NOMO-1 treated with dmso at 0.1 percent for 144 hours (cell line): ENCODE data around the gene AKAP13.
"Not testable (repeated sequence)": the region's sequence is repeated elsewhere in the genome, so short reads cannot be mapped to it uniquely, and the experiment has no call there.

ENCODE experiments used
- DNase-seq: peaks from one replicate; lab custom pipeline; 2025; ENCODE audit not compliant: unreplicated experiment; lab: John Stamatoyannopoulos, UW

The AKAP13 gene

DNA sequence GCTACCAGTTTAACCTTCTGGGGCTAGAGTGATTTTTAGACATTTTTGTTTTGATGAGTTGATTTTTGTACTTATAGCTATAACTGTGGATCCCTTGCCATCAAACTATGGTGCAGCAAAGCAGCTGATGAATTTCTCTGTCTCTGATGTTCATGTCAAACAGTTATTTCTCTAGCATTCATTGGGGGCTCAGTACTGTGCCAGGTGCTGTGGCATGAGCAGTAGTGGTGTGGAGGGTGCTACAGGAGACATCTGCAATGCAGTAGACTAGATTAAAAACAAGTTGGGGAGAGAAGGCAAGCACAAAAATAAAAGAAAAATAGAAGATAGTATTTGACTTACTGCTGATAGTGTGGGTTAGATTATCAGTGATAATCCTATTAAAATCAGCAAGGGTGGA lies 95.3 kb downstream of the AKAP13 start:
- no peak for DNase-seq

DNA sequence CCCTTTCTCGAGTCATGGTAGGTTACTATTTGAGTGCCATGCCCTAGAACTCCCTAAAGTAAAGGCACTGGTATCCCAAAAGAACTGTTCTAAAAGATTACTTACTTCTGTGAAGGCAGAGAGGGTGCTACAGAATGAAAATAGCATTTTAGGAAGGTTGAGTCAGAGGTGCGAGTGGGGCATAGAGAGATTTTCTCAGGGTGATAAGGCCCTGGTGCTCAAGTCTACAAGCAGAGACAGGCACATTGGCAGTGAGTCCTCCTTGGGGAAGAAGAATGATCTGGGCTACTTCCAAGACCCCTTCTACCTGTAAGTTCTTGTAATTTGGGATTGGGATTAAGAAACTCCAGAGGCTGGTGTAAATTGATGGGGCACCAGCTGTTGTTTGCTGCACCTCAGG lies 96.7 kb downstream of the AKAP13 start:
- no peak for DNase-seq

DNA sequence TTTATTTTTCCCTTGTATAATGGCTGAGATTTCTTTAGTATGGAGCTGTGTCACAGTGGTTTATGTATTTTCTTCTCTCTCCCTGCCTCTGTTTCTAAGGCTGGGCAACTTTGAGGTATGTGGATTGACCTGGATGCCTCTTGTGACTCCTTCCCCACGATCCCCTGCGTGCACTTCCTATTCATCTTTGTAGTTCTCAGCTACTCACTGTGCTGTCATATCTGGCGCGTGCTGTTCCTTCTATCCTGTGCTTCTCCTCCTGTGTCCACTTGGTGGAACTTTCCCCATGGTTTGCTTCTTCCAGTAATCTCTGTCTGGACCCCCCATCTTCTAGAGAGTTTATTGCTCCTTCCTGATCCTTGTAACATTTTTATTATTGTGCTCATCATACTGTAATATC lies 97.3 kb downstream of the AKAP13 start:
- no peak for DNase-seq

GRCh38 chr15:85479071-85479647 lies 98.8 kb downstream of the AKAP13 start:
- no peak for DNase-seq

GRCh38 chr15:85480923-85481322 lies 100.5 kb downstream of the AKAP13 start:
- DNase-seq, result no peak

- DNase-seq, result not testable (repeated sequence)
Measured at GRCh38 chr15:85481543-85481942, 101.1 kb downstream of the AKAP13 start.

DNA sequence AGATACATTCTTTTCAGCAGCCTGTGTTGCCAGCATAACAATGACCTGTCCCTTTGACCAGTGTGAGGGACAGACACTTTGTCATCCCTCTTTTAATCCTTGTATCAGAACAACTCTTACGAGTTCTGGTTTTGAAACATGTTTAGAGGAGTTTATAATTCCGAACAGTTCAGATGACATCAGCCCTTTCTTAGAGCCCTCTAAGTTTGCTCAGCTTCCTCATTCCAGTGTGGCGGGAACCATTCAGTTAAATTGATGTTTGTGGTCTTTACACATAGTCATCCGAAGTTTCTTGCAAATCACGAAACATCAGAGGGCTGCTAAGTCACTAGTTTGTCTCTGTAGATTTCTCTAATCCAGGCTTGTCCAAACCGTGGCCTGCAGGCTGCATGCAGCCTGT lies 102.5 kb downstream of the AKAP13 start:
- peak; percentile 83 for DNase-seq

DNA sequence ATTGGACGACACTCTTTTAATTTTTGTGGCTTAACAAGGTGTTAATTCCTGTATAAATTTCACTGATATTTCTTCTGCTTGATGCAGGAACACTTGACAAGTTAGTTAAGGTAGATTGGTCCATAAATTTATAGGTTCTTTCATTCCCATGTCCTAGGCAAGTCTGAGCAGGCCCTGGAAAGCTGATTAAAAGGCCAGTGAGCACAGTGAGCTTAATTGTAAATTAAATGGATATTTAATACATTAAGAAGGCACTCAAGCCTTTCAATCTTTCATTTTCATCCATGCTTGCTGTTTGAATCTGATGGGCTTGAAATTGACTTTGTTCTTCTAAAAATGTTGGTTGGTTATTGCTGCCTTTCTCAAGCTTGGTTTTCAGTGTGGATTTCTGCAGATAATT lies 103.6 kb downstream of the AKAP13 start:
- not testable (repeated sequence) for DNase-seq

DNA sequence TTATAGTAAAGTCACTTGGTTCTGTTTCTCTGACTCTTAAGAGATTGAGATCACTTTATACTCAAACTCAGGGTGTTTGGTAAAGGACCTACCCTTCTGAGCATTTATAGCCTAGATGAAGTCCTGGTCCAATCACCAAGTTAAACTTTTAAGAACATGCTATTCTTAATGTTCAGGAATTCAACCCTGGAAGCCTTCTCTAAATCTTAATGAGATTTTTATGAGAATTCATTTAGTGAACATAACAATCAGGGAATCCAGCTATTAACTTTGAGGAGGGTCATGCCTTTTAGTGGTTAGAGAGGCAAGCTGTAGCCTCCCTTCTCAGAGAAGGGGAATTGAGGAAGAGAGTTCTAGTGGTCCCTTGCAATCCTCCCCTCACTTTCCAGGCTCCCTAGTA lies 104.5 kb downstream of the AKAP13 start:
- not testable (repeated sequence) for DNase-seq

- peak; percentile 39 for DNase-seq
Measured at GRCh38 chr15:85485956-85486567, 105.7 kb downstream of the AKAP13 start.

- not testable (repeated sequence) for DNase-seq
Measured at GRCh38 chr15:85487796-85488195, 107.4 kb downstream of the AKAP13 start.

GRCh38 chr15:85488997-85489396 lies 108.6 kb downstream of the AKAP13 start:
- DNase-seq, result no peak

- DNase-seq, result no peak
Measured at GRCh38 chr15:85489773-85490493, 109.5 kb downstream of the AKAP13 start.

DNA sequence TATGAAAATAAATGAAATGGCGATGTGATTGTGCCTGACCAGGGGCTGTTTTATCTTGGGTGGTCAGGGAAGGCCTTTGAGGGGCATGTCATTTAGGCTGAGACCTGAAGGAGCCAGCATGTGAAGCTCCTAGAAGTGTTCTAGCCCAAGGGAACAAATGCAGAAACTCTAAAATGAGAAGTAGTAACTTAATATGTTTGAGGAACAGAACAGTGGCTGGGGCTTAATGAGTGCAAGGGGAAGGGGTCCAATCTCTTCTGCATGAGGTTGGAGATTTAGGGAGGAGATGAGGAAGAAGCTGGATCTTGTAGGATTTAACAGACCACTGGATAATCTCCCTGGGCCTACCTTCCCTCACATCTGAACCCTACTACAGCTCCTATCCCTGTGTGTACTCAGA lies 110.5 kb downstream of the AKAP13 start:
- DNase-seq, result no peak

DNA sequence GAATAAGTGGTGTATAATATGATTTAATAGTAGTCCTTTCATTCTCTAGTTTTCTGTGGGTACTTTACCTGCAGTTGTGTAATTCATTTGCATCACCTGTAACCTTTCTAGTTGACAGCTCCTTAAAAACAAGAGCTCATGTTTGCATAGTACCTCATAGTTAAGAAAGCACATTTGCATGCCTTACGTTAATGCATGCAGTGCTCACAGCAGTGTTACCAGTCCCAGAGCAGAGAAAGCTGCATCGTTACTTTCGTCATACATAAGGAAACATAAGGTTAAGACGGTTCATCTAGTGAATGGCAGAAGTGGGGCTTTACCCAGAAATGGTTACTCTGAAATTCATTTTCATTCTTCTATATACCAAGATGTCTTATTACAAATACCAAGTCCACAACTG lies 111.3 kb downstream of the AKAP13 start:
- no peak for DNase-seq

DNA sequence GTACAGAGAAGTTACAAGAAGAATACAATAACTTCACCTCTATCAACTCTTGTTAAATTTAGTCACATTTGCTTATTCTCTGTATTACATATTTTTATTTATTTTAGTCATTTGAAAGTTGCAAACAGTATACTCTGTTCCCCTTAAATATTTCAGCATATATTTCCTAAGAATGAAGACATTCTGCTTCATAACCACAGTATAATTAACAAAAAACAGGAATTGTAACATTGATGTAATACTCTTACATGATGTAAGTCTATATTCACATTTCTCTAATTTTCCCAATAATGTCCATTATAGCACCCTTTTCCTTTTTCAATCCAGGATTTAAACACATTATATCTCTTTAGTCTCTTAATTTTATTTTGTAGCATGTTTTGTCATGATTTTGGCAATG lies 112.0 kb downstream of the AKAP13 start:
- no peak for DNase-seq

DNA sequence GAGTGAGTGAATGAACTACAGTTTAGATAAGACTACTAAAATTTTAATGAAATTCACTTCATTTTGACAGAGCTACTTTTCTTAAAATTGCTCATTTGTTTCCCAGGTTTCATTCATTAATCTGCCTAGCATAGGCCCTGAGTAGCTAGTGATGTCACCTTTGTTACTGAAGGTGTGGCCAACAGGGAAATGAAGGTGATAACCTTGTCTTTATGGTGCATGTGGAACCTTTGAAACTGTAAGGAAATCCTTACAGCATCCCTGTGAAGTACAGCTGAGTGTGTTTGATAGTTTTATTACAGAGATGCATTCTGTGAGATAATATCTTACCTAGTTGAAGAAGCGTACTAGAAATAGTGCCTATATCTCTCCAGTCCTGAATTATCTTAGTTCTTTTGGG lies 112.9 kb downstream of the AKAP13 start:
- no peak for DNase-seq

DNA sequence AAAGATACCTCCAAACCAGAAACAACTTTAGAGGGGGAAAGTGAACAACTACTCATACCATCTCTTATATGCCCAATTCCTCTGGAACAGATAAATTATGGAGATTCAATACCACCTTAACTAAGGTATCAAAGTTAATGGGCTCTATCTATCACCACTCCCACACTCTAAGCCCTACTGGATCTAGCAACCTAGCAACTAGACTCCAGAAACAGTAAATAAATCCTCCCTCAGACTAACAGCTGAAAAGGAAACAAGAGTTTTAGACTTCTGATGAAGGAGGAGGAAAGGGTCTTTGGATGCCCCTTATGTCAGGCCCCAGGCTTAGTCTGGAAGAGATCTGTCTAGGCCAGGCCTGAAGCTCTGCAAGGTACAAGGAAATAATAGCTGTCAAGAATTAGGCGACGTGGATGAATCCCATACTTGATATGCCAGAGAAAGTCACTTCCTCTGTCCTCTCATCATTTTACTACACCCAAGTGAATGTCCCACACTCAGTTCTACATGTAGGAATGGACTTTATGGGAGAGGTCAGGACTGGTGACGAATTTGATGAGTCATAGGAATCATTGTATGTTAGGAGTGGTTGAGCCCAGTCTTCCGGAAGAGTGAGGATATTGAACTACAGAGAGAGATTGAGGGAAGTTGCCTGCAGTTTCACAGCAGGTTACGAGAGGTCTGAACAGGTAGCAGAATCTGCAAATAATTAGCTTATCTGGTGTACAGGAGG lies 113.8 kb downstream of the AKAP13 start:
- DNase-seq, result no peak

DNA sequence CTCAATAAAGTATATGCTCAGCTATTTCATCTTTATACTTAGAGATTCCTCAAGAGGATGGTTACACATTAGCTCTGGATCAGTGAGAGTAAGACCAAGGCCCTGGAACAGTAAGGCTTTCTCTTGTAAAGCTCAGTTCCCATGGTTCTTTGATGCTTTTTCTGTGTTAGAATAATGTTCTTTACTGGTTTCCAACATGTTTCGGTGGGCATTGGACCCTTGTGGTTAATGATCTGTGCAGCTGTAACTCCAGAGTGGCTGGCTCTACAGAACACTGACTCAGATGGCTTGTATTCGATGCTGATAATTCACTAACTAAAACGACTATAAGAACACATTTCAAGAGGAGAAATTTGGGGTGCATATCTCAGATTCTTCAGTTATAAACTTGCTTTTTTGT lies 114.7 kb downstream of the AKAP13 start:
- DNase-seq, result no peak

DNA sequence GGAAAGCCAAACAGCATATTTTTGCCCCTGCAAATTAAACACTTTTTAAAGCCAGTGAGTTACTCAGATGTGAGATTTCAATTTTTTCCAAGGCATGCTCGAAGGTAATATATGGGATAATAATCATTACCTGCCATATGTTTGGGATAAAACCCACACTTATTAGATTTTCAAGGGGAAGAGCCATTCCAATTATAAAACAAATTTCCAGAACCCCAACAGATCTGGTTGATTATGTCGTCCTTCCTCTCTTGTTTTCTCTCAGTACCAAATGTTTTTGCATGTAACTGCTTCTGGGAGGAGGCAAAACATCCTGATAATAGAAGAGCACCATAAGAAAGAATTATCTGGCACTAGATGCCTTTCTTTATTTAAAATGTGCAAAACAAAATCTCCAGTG lies 115.1 kb downstream of the AKAP13 start:
- no peak for DNase-seq

DNA sequence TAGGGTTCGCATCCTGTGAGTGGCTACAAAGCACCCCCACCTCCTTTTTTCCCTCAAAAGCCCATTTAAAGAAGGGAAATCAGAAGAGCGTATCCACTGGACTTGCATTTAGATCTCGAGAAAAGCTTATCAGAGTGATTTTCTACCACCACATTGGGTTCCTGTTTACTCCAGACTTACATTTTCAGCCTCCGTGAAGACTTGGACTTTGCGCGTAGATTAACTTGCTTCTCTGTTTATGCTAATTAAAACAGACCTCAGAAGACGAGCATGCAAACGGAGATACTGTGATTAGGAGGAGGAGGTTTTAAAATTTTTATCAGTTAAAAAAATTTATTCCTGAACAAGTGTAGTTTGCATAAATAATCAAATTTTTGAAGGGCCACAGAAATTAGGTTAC lies 115.7 kb downstream of the AKAP13 start:
- DNase-seq, result no peak
